Inferior parietal cortex (tissue), 1 donor: ENCODE measurements around the gene ALKBH4.
"Not testable (repeated sequence)": the region's sequence is repeated elsewhere in the genome, so short reads cannot be mapped to it uniquely, and the experiment has no call there.

Experiments
- DNase-seq: peaks from one replicate; pipeline ENCODE4 v3.0.0-alpha.2; 2016; ENCODE audit errors: extremely low spot score

The ALKBH4 gene

DNA sequence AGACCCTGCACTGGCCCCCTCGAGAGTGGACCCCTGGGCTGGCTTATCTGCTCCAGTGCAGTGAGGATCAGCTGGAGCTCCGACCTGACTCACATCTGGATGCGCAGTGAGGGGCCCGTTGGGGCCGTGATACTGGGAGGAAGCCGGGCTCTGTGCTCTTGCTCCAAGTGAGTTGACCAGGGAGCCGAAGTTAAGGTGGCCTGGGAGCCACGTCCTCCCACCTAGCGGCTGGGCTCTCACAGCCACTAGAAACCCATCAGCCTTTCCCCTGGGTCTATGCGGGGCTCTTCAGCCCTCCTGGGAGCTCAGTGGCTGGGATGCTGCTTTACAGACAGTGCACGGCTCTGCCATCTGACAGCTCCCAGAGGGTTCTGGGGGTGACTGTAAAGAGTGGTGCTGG, 9.1 kb downstream of the ALKBH4 start:
- no peak for DNase-seq

- DNase-seq = not testable (repeated sequence)
Measured at GRCh38 chr7:102454932-102455331, 9.7 kb downstream of the ALKBH4 start.

GRCh38 chr7:102454468-102454867, 10.2 kb downstream of the ALKBH4 start:
- DNase-seq = no peak

DNA sequence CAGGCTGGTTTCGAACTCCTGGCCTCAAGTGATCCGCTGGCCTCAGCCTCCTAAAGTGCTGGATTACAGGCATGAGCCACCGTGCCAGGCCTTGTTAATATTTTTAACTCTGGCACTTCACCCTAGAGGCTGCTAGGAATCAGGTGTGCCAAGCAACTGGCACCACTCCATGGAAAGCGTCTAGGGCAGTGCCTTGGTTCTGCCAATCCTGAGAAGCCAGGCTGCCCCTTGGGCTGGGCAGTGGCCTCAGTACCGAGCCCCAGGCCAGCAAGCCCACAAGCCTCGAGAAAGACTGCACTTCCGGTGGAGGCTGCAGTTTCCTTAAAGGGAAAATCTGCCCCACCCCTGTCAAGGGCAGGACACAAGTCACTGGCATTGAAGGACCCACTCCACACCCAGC, 11.3 kb downstream of the ALKBH4 start:
- no peak for DNase-seq

- DNase-seq = no peak
Measured at GRCh38 chr7:102452451-102452850, 12.2 kb downstream of the ALKBH4 start.

- DNase-seq = no peak
Measured at GRCh38 chr7:102451371-102452054, 13.2 kb downstream of the ALKBH4 start.

GRCh38 chr7:102450242-102450641, 14.4 kb downstream of the ALKBH4 start:
- no peak for DNase-seq

DNA sequence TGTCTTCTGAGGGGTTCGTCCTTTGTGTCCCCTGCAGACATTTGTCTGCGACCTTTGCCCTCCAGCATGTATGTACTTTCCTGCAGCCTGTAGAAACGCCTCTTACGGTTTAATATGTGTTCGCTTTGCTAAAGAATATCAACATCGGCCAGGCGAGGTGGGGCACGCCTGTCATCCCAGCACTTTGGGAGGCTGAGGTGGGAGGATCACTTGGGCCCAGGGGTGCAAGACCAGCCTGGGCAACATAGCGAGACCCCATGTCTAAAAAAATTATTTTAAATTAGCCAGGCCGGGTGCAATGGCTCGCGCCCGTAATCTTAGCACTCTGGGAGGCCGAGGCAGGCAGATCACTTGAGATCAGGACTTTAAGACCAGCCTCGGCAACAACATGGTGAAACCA, 15.5 kb downstream of the ALKBH4 start:
- no peak for DNase-seq

DNA sequence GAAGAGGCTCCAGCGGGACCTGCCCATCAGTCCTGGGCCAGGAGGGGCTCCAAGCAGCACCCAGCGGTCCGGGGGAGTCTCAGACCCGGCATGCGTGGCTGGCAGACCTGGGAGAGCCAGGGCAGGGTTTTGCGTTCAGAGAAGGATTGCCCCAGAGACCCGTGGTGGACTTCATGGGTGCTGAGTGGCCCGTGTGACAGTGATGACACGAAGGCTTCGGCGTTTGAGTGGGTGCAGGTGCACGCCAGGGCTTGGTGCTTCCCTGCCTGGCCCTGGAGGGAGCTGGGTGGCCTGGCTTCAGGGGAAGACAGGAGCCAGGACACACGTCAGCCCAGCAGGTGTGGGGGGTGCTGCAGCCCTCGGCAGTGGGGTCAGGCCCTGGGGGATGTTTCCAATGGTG, 17.4 kb downstream of the ALKBH4 start:
- DNase-seq = no peak

DNA sequence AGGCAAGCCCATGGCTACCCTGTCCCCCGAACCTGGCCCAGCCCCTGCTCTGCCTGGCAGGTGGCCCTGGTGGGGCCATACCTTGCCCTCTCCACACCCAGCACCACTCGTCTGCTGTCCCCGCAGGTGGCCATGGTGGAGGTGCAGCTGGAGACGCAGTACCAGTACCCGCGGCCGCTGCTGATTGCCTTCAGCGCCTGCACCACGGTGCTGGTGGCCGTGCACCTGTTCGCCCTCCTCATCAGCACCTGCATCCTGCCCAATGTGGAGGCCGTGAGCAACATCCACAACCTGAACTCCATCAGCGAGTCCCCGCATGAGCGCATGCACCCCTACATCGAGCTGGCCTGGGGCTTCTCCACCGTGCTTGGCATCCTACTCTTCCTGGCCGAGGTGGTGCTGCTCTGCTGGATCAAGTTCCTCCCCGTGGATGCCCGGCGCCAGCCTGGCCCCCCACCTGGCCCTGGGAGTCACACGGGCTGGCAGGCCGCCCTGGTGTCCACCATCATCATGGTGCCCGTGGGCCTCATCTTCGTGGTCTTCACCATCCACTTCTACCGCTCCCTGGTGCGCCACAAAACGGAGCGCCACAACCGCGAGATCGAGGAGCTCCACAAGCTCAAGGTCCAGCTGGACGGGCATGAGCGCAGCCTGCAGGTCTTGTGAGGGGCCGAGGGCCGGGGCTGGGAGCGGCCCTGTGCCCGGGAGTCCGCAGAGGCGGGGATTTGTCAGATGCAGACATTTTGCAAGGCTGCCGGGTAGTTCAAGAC, 18.1 kb downstream of the ALKBH4 start:
- DNase-seq = no peak

DNA sequence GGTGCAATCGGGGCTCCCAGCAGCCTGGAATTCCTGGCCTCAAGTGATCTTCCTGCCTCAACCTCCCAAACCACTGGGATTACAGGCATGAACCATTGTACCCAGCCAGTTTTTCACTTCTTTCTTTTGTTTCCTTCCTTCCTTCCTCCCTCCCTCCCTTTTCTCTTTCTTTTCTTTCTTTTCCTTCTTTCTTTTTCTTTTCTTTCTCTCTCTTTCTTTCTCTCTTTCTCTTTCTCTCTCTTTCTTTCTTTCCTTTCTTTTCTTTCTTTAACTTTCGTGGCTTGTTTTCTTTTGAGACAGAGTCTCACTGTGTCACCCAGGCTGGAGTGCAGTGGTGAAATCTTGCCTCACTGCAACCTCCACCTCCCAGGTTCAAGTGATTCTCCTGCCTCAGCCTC, 19.0 kb downstream of the ALKBH4 start:
- DNase-seq = no peak

GRCh38 chr7:102444961-102445673, 19.5 kb downstream of the ALKBH4 start:
- no peak for DNase-seq

GRCh38 chr7:102439963-102440795, 24.5 kb downstream of the ALKBH4 start:
- no peak for DNase-seq

- no peak for DNase-seq
Measured at GRCh38 chr7:102436118-102436517, 28.5 kb downstream of the ALKBH4 start.

- no peak for DNase-seq
Measured at GRCh38 chr7:102434039-102434486, 30.6 kb downstream of the ALKBH4 start.

- peak; percentile 64 for DNase-seq
Measured at GRCh38 chr7:102433219-102434038, 31.2 kb downstream of the ALKBH4 start, which contains the start of gene ORAI2. Gene ORAI2 (plus strand): TSS chr7:102433575. CDS start chr7:102438957, 5,382 bp downstream.

- no peak for DNase-seq
Measured at GRCh38 chr7:102432442-102433218, 32.0 kb downstream of the ALKBH4 start.

GRCh38 chr7:102431617-102432298, 32.9 kb downstream of the ALKBH4 start:
- DNase-seq = peak; percentile 64

GRCh38 chr7:102429141-102429899, 35.3 kb downstream of the ALKBH4 start:
- no peak for DNase-seq
